K562 (cell line): ENCODE data around the gene GLI3. TPM values are rescaled to one million over a fixed set of nuclear protein-coding genes. Genes with fewer than 3 reads are reported as not detected.
A peak's percentile ranks its signal among the peaks of the same experiment; 100 is the strongest.

ENCODE experiments used
- ATAC-seq: fragments of 200-7000 bp; cut with Tn5 transposase; 3 replicates; pipeline ENCODE4 v1.9.1; 2020; ENCODE audit warnings: moderate library complexity
- BruUV-seq: library from RNA; stranded (reverse); fragments of 400-500 nt; replicated peaks from 2 replicates; lab custom pipeline; 2021; lab: Mats Ljungman, UMichigan
- CTCF ChIA-PET: fragments of 300-600 bp; formaldehyde crosslinking; extraction: SDS; loops from one replicate; lab custom pipeline; 2021; ENCODE audit warnings: low intra/inter-chr PET ratio; lab: Yijun Ruan, JAX
- POLR2A ChIA-PET: fragments of 300-600, 350-650 bp; sonication (Branson Sonifier 250); formaldehyde crosslinking; extraction: SDS; loops from one replicate; lab custom pipeline; 2021; ENCODE audit warnings: antibody characterized with exemption, inconsistent platforms; lab: Yijun Ruan, JAX
- DNase-seq, 4 experiments: peaks; one replicate each; pipeline versions ENCODE4 v3.0.0 to v3.0.0-alpha.2; 2011 to 2018; ENCODE audit warnings: low spot score in 3 of 4, mixed read lengths in 3 of 4; ENCODE audit errors: extremely low read depth in 1 of 4
- FAIRE-seq: peaks from 2 replicates; lab custom pipeline; 2011; peaks lifted over from hg19 to GRCh38; lab: Jason Lieb, UNC
- H2AFZ ChIP-seq: 2 replicates; pipeline ENCODE4 v1.6.0; 2011; ENCODE audit warnings: low read depth, low read length, control low read depth, inconsistent platforms
- H3K27ac ChIP-seq: fragments of 200-600 bp; 3 replicates; pipeline ENCODE4 v1.8.0; 2011; ENCODE audit warnings: low read depth, mild to moderate bottlenecking, control low read depth, inconsistent platforms, low read length, moderate library complexity, mixed read lengths; ENCODE audit errors: extremely low read depth
- H3K27me3 ChIP-seq, 2 experiments: fragments of 300-600 bp in 1 of 2; 2 replicates in 1 of 2; 3 replicates in 1 of 2; pipeline versions ENCODE4 v1.6.0 to v1.8.0; 2011; ENCODE audit warnings: inconsistent platforms in 2 of 2, low read length in 2 of 2, mild to moderate bottlenecking in 1 of 2, mixed read lengths in 1 of 2, moderate library complexity in 1 of 2; ENCODE audit not compliant: control insufficient read depth in 2 of 2, insufficient read depth in 2 of 2
- H3K36me3 ChIP-seq: fragments of 300-600 bp; 3 replicates; pipeline ENCODE4 v1.8.0; 2011; ENCODE audit warnings: mild to moderate bottlenecking, low read length, inconsistent platforms; ENCODE audit not compliant: control insufficient read depth, insufficient read depth
- H3K4me1 ChIP-seq, 2 experiments: fragments of 200-600 bp in 1 of 2; replicated peaks in 1 of 2; 2 replicates in 1 of 2; 3 replicates in 1 of 2; pipeline versions ENCODE4 v1.5.1 to v1.8.0; 2011; ENCODE audit warnings: inconsistent platforms in 2 of 2, low read length in 2 of 2, mild to moderate bottlenecking in 1 of 2, mixed read lengths in 1 of 2, moderate library complexity in 1 of 2; ENCODE audit not compliant: control insufficient read depth in 2 of 2, insufficient read depth in 2 of 2
- H3K4me2 ChIP-seq: 2 replicates; pipeline ENCODE4 v1.6.1; 2011; ENCODE audit warnings: low read length, control low read depth, inconsistent platforms, mixed read lengths; ENCODE audit not compliant: insufficient read depth
- H3K4me3 ChIP-seq: fragments of 200-600 bp; sonication (generic), shearing (Covaris generic); 2 replicates; pipeline ENCODE4 v1.5.1; 2016; ENCODE audit warnings: control low read depth, inconsistent platforms
- H3K79me2 ChIP-seq: fragments of 200-600 bp; 3 replicates; pipeline ENCODE4 v1.8.0; 2011; ENCODE audit warnings: low read length, inconsistent platforms; ENCODE audit not compliant: control insufficient read depth, insufficient read depth
- H3K9ac ChIP-seq, 2 experiments: 2 replicates each; pipeline versions ENCODE4 v1.6.0 to v1.6.1; 2011; ENCODE audit warnings: low read depth in 2 of 2, low read length in 2 of 2, control low read depth in 1 of 2, inconsistent platforms in 1 of 2, mild to moderate bottlenecking in 1 of 2, mixed read lengths in 1 of 2; ENCODE audit not compliant: insufficient read depth in 1 of 2
- H3K9me1 ChIP-seq: one replicate; pipeline ENCODE4 v1.6.0; 2011; ENCODE audit warnings: inconsistent platforms, mild to moderate bottlenecking, low read length, moderate library complexity; ENCODE audit not compliant: control insufficient read depth, insufficient read depth
- H3K9me3 ChIP-seq: replicated peaks from 2 replicates; pipeline ENCODE4 v1.5.1; 2011; ENCODE audit warnings: low read depth, low read length, inconsistent platforms; ENCODE audit not compliant: control insufficient read depth, insufficient read depth
- H4K20me1 ChIP-seq: replicated peaks from 2 replicates; pipeline ENCODE4 v1.6.1; 2011; ENCODE audit warnings: low read length, inconsistent platforms, mixed read lengths; ENCODE audit not compliant: control insufficient read depth, insufficient read depth
- ARNT ChIP-seq, 2 experiments: fragments of 450-650 bp; IDR thresholded peaks; 2 replicates each; pipeline ENCODE4 v1.6.1; 2016; ENCODE audit warnings: mild to moderate bottlenecking in 1 of 2
- CBX8 ChIP-seq: fragments of 200-600 bp; sonication (generic); IDR thresholded peaks from 2 replicates; pipeline ENCODE4 v1.6.1; 2012; ENCODE audit warnings: borderline replicate concordance, mixed run types, low read depth, mild to moderate bottlenecking, moderate library complexity, mixed read lengths, low read length, control low read depth, inconsistent platforms; ENCODE audit not compliant: poor library complexity, severe bottlenecking; ENCODE audit errors: extremely low read depth
- CSDE1 ChIP-seq, 2 experiments: fragments of 450-650 bp; IDR thresholded peaks; 2 replicates each; pipeline ENCODE4 v1.6.1; 2016; ENCODE audit warnings: mild to moderate bottlenecking in 1 of 2
- HNRNPH1 ChIP-seq: fragments of 200-400 bp; formaldehyde crosslinking; optimal IDR thresholded peaks from 2 replicates; pipeline ENCODE3; 2017; ENCODE audit warnings: low read depth, mild to moderate bottlenecking, low read length, moderate library complexity
- MCM2 ChIP-seq: fragments of 450-650 bp; IDR thresholded peaks from 2 replicates; pipeline ENCODE4 v1.6.1; 2017; ENCODE audit warnings: low read depth, mild to moderate bottlenecking
- MEIS2 ChIP-seq: fragments of 450-650 bp; IDR thresholded peaks from 2 replicates; pipeline ENCODE4 v1.6.1; 2014; ENCODE audit warnings: mild to moderate bottlenecking; ENCODE audit not compliant: partially characterized antibody
- POLR3G ChIP-seq: IDR thresholded peaks from 2 replicates; pipeline ENCODE4 v1.6.1; 2011; ENCODE audit not compliant: insufficient read length, insufficient replicate concordance; ENCODE audit errors: extremely low read depth
- RBM15 ChIP-seq: fragments of 200-400 bp; formaldehyde crosslinking; IDR thresholded peaks from 2 replicates; pipeline ENCODE4 v1.6.1; 2018; ENCODE audit warnings: mild to moderate bottlenecking, low read length, moderate library complexity; ENCODE audit not compliant: insufficient read depth
- SFPQ ChIP-seq: fragments of 200-400 bp; formaldehyde crosslinking; IDR thresholded peaks from 2 replicates; pipeline ENCODE4 v1.6.1; 2017; ENCODE audit warnings: mild to moderate bottlenecking, low read depth, low read length, moderate library complexity
- SRSF1 ChIP-seq: fragments of 200-400 bp; formaldehyde crosslinking; IDR thresholded peaks from 2 replicates; pipeline ENCODE4 v1.6.1; 2017; ENCODE audit warnings: mild to moderate bottlenecking, low read depth, low read length, moderate library complexity
- WGBS: fragments of 100-300 bp; shearing (Covaris generic); methylation state at CpG from one replicate; pipeline ENCODE4 v1.1.6; 2016; ENCODE audit warnings: low coverage, mixed read lengths; ENCODE audit not compliant: insufficient coverage; ENCODE audit errors: missing lambda C conversion rate; 5-methylcytosine and 5-hydroxymethylcytosine counted together
- in situ Hi-C: fragments of 300-500 bp; cut with MboI; formaldehyde crosslinking; loops from 4 replicates; pipeline ENCODE4 v1.15.0; 2018; ENCODE audit warnings: inconsistent platforms, mixed read lengths
- intact Hi-C: fragments of 100-400 bp; cut with micrococcal nuclease; formaldehyde crosslinking; loops from 2 replicates; pipeline ENCODE4 v1.14.2; 2022
- polyA plus RNA-seq, 8 experiments: library from polyadenylated mRNA; depleted of rRNA in 4 of 8; stranded (reverse) in 5 of 8; unstranded in 3 of 8; fragments of >200 nt; fragmentation: Nextera tagmentation in 2 of 8; fragmentation: Illumina TruSeq in 1 of 8; extraction: Ambion mirVana in 2 of 8; extraction: Trizol in 1 of 8; gene quantifications; 2 replicates each; pipeline versions ENCODE4 v1.2.1 to v1.2.3, GENCODE V29; 2011 to 2014; ENCODE audit warnings: inconsistent platforms in 1 of 8, missing spikeins in 1 of 8
- total RNA-seq, 7 experiments: library from RNA; depleted of rRNA in 6 of 7; stranded (reverse); fragments of >200 nt in 6 of 7; fragmentation: Illumina TruSeq in 2 of 7; extraction: Trizol in 2 of 7; gene quantifications; 2 replicates each; pipeline versions ENCODE4 v1.2.1 to v1.2.3, GENCODE V29; 2011 to 2021; ENCODE audit warnings: low replicate concordance in 1 of 7
- TF ChIP-seq, protein P1 (sequence below): sonication (generic); formaldehyde crosslinking; IDR thresholded peaks from 2 replicates; pipeline ENCODE4 v1.8.0; 2022; ENCODE audit warnings: mild to moderate bottlenecking, low read depth, missing genetic modification reagents
- TF ChIP-seq, protein P2 (sequence below): sonication (generic); formaldehyde crosslinking; IDR thresholded peaks from 2 replicates; pipeline ENCODE4 v1.9.0; 2022; ENCODE audit warnings: mild to moderate bottlenecking, missing genetic modification reagents
- TF ChIP-seq, protein P3 (sequence below): fragments of 250-450 bp; sonication (Bioruptor Pico); IDR thresholded peaks from 2 replicates; pipeline ENCODE4 v1.4.0; 2020; ENCODE audit warnings: mild to moderate bottlenecking, moderate library complexity
- TF ChIP-seq, protein P4 (sequence below): sonication (generic); formaldehyde crosslinking; IDR thresholded peaks from 2 replicates; pipeline ENCODE4 v1.8.1; 2023; ENCODE audit warnings: mild to moderate bottlenecking, missing genetic modification reagents

Gene GLI3
- total and polyA plus RNA-seq, 9 of the 15 experiments (the other 6 are each of a cell fraction or from before 2014, with no cell fraction given): 0.01 to 0.18 (median 0.07) TPM; not detected in 6

- 17% methylated on average over 20 of the region's 23 CpGs for WGBS
- no peak overlapping the region for H3K4me3 ChIP-seq
- H3K79me2 ChIP-seq: no peaks in the 10 kb centered on the region
- no peak overlapping the region for H3K27ac ChIP-seq
- peaks cover 0 to 4% of the 10 kb centered on the region in 2 experiments; a peak in 2 of 5 replicates for H3K4me1 ChIP-seq
- ATAC-seq (peak; percentile 17), DNase-seq (no peak), FAIRE-seq (no peak)
- no peaks in the 10 kb centered on the region for H3K9me3 ChIP-seq
- in situ Hi-C loops: loop anchor here (25.0 kb wide), 2 partner anchors 895 to 1895 kb away; no protein-coding TSS in a partner anchor
- H4K20me1 ChIP-seq: no peaks in the 10 kb centered on the region
- H3K27me3 ChIP-seq: peaks cover 0 to 13% of the 10 kb centered on the region in 2 experiments; a peak in 2 of 5 replicates
- ChIA-PET CTCF (interaction anchor here (1.0 kb wide), 1 partner anchor 1318 kb away, joined by 5 read pairs; no protein-coding TSS in a partner anchor), POLR2A (interaction anchor here (0.6 kb wide), 1 partner anchor 1200 kb away, joined by 3 read pairs; no protein-coding TSS in a partner anchor)
- H3K4me2 ChIP-seq: no peak overlapping the region
- no peaks in the 10 kb centered on the region for H3K36me3 ChIP-seq
- no peak overlapping the region for H2AFZ ChIP-seq
- H3K9me1 ChIP-seq: no peaks in the 10 kb centered on the region
- intact Hi-C loops: loop anchor here (5.0 to 10.0 kb wide), 3 partner anchors 900 to 1892 kb away; no protein-coding TSS in a partner anchor
- no TSS peak for BruUV-seq
- H3K9ac ChIP-seq: no peak overlapping the region
- TF ChIP-seq, protein P1, sequence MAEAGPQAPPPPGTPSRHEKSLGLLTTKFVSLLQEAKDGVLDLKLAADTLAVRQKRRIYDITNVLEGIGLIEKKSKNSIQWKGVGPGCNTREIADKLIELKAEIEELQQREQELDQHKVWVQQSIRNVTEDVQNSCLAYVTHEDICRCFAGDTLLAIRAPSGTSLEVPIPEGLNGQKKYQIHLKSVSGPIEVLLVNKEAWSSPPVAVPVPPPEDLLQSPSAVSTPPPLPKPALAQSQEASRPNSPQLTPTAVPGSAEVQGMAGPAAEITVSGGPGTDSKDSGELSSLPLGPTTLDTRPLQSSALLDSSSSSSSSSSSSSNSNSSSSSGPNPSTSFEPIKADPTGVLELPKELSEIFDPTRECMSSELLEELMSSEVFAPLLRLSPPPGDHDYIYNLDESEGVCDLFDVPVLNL (CRISPR knock-in tag): no peak
- TF ChIP-seq MEIS2 (no peak), MCM2 (no peak), POLR3G (no peak), SRSF1 (no peak), HNRNPH1 (no peak), CSDE1 (IDR thresholded peaks at IDR 0.05) (no peak), RBM15 (no peak), CBX8 (no peak), SFPQ (no peak), ARNT (IDR thresholded peaks at IDR 0.05) (no peak)
- TF ChIP-seq, protein P2, sequence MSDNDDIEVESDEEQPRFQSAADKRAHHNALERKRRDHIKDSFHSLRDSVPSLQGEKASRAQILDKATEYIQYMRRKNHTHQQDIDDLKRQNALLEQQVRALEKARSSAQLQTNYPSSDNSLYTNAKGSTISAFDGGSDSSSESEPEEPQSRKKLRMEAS (CRISPR knock-in tag): no peak
- TF ChIP-seq, protein P3, sequence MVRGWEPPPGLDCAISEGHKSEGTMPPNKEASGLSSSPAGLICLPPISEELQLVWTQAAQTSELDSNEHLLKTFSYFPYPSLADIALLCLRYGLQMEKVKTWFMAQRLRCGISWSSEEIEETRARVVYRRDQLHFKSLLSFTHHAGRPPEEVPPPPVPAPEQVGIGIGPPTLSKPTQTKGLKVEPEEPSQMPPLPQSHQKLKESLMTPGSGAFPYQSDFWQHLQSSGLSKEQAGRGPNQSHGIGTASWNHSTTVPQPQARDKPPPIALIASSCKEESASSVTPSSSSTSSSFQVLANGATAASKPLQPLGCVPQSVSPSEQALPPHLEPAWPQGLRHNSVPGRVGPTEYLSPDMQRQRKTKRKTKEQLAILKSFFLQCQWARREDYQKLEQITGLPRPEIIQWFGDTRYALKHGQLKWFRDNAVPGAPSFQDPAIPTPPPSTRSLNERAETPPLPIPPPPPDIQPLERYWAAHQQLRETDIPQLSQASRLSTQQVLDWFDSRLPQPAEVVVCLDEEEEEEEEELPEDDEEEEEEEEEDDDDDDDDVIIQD (CRISPR knock-in tag): no peak
- TF ChIP-seq, protein P4, sequence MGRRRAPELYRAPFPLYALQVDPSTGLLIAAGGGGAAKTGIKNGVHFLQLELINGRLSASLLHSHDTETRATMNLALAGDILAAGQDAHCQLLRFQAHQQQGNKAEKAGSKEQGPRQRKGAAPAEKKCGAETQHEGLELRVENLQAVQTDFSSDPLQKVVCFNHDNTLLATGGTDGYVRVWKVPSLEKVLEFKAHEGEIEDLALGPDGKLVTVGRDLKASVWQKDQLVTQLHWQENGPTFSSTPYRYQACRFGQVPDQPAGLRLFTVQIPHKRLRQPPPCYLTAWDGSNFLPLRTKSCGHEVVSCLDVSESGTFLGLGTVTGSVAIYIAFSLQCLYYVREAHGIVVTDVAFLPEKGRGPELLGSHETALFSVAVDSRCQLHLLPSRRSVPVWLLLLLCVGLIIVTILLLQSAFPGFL: no peak
These were observed 294.4 kb downstream of the GLI3 start for GRCh38 chr7:41942468-41943093.
